GM12801 (cell line): Measurements from ENCODE around the gene GLCE.

Experiments used
- TF ChIP-seq, protein P1 (sequence below): IDR thresholded peaks from one replicate; pipeline ENCODE4 v1.5.1; 2011; ENCODE audit warnings: control low read depth; ENCODE audit not compliant: insufficient read length; ENCODE audit errors: extremely low read depth

GLCE gene

DNA sequence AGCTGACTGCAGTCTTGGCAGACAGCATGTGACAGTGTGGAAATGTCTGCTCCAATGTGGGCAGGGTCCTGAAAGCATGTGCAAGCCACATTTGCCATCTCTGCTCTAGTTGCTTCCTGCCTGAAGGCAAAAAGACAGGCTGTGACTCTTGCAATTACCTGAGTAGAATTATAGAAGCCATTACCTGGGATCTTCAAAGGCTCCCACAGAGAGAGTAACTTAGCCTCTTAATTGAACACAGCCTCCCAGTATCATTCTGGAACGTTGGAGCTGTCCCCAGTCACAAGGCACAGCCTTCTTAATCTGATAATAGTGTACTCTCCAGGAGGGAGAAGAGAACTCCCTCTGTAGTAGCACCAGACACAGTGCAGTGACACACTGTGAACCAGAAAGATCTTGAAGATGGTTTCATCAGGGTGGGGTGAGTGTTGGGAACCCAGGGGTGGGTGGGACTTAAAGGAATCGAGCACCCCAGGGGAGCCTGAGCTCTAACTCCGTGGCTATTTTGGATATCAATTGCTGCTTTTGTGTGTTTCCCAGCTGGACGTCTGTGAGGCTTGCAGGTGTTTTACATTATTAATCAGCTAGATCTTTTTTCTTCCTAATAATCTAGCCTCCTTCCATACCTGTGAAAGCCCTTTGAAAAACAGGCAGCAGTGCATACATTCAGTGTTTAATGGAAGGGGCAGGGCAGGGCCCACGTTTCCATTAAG lies 40.6 kb upstream of the GLCE start:
- TF ChIP-seq, protein P1, sequence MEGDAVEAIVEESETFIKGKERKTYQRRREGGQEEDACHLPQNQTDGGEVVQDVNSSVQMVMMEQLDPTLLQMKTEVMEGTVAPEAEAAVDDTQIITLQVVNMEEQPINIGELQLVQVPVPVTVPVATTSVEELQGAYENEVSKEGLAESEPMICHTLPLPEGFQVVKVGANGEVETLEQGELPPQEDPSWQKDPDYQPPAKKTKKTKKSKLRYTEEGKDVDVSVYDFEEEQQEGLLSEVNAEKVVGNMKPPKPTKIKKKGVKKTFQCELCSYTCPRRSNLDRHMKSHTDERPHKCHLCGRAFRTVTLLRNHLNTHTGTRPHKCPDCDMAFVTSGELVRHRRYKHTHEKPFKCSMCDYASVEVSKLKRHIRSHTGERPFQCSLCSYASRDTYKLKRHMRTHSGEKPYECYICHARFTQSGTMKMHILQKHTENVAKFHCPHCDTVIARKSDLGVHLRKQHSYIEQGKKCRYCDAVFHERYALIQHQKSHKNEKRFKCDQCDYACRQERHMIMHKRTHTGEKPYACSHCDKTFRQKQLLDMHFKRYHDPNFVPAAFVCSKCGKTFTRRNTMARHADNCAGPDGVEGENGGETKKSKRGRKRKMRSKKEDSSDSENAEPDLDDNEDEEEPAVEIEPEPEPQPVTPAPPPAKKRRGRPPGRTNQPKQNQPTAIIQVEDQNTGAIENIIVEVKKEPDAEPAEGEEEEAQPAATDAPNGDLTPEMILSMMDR, result no peak

DNA sequence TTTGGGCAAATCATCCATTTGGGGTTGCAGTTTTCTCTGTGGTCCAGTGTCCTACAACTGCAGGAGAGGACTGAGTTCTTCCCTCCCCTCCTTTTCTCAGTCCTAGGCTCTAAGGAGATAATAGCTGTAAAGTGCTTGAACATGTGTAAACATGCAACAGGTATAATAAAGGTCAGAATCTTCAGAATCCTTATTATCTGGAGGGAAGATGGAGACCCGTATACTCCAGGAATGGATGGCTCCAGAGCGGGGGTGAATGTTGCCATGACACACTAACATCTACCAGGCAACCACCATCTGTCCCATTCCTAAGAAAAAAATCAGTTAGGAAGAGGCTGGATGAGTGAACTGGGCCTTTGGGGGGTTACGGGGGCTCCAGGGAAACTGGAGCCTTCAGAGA lies 39.7 kb upstream of the GLCE start:
- TF ChIP-seq, protein P1, result no peak

DNA sequence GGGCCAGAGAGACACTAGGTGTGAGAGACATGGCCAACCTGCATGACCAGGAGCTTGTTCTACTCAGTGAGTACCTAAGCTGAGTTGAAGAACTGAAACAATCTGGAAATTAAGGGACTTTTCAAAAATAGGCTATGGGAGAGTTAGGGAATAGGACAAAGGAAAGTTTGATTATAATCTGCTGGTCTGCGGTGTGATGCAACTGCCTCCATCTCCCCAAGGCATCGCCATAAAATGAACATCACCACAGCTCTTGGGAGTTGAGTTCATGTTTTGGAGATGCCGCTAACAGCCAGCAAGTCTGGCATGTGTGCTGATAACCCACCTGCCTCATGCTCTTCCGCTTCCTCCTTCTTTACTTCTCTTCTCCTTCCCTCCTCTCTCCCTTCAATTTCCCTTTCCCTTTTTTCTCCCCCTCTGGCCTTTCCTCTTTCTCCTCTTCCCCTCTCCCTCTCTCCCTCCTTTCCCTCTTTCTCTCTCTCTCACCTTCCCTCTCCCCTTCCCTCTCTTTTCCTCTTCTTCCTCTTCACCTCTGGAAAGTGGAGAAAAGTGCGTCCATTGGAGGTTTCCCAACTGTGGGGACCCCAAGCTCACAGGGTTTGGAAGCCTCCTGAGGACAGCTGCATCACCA lies 39.1 kb upstream of the GLCE start:
- TF ChIP-seq, protein P1, result no peak

DNA sequence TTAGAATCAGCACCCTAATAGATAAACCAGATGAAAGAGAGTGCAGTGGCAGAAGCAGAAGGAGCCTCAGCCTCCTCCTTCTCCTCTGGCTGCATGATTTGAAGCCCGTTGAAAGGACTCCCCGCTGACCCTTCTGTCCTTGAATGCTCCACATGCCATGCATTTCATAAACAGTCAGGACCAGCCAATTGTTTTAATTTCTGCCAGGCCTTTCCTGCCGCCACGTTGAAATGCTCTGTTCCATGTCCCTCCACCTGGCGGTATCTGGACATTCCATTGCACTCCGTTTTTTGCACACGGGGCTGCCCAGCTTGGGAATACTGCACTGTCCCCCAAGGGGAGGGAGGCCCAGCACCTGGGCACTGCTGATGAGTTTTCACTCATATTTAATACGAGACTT lies 35.2 kb upstream of the GLCE start:
- TF ChIP-seq, protein P1, result no peak

DNA sequence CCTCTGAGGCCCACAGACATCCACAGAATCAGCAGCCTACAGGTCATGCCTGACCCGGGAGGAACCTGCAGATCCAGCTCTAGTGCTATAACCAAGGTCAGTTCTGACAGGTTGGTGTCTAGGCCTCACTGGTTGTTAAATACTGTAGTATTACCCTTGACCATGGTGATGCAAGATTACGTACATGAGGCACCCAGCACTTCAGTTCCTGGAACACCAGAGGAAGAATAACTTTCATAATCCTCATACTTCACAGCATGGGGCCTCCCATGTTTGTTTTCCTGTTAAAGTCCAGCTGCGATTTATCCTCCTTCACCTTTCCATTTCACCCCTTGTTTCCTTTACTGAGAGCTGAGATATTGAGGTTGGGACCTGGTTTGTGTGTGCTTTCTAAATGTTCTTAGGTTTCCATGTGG lies 34.4 kb upstream of the GLCE start:
- TF ChIP-seq, protein P1, result no peak

DNA sequence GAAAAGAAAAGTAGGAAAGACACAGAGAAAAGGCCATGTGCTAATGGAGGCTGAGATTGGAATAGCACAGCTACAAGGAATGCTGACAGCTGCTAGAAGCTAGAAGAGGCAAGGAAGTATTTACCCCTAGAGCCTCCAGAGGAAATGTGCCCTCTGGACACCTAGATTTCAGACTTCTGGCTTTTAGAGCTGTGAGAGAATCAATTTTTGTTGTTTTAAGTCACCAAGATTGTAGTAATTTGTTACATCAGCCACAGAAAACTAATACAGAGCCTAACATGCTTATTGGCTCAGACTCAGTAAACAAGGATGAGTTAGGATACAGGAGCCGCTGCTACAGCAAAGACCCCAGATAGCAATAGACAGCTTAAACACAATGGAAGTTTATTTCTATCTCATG lies 33.1 kb upstream of the GLCE start:
- TF ChIP-seq, protein P1, result no peak

DNA sequence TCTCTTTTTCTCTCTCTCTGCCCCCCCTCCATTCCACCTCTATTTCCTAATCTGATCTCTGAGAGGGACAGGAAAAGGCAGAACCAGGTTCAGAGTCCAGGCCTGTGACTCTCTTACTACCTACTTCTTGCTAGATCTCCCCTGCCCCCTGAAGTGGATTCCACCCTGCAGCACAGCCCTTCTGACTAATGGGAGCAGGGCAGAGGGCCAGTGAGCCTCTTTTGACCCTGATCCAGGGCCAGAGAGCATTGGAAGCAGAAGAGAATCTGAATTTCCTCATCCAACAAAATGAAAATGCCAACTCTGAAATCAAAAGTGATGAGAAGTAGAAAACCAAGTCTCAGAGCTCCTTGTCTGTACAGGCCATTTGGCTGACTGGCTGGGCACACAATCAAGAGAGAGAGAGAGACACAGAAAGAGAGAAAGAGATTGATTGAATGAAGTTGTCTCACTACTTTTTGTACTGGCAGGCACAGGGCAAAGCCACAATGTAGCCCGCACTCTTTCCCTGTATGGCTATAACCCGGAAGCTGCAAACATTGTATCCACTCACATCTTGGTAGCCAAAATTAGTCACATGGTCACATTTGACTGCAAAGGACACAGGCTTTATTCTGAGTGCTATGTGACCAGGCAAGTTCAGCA lies 31.6 kb upstream of the GLCE start:
- TF ChIP-seq, protein P1, result no peak
